Measurements from ENCODE around the gene ATP5MG.

- no peak for TF ChIP-seq EZH2 (IDR thresholded peaks at IDR 0.05; ENCODE audit: low read depth)
- TF ChIP-seq, protein P1, sequence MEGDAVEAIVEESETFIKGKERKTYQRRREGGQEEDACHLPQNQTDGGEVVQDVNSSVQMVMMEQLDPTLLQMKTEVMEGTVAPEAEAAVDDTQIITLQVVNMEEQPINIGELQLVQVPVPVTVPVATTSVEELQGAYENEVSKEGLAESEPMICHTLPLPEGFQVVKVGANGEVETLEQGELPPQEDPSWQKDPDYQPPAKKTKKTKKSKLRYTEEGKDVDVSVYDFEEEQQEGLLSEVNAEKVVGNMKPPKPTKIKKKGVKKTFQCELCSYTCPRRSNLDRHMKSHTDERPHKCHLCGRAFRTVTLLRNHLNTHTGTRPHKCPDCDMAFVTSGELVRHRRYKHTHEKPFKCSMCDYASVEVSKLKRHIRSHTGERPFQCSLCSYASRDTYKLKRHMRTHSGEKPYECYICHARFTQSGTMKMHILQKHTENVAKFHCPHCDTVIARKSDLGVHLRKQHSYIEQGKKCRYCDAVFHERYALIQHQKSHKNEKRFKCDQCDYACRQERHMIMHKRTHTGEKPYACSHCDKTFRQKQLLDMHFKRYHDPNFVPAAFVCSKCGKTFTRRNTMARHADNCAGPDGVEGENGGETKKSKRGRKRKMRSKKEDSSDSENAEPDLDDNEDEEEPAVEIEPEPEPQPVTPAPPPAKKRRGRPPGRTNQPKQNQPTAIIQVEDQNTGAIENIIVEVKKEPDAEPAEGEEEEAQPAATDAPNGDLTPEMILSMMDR (conservative IDR thresholded peaks at IDR 0.05), result 0 out of 2 replicates have a peak, but pooled peaks have one; percentile 9
Observed at GRCh38 chr11:118415062-118415738, 13.8 kb downstream of the ATP5MG start.

Measured in PC-9 (cell line).